Colon (tissue), 2 donors: Measurements from ENCODE around the gene HAUS6.
"Not testable (repeated sequence)": the region's sequence is repeated elsewhere in the genome, so short reads cannot be mapped to it uniquely, and the experiment has no call there.

Experiments used
- FAIRE-seq: peaks from 2 replicates; lab custom pipeline; 2012; peaks lifted over from hg19 to GRCh38; lab: Jason Lieb, UNC
- donor health status: control.
- donor health status: control.

The HAUS6 gene, protein sequence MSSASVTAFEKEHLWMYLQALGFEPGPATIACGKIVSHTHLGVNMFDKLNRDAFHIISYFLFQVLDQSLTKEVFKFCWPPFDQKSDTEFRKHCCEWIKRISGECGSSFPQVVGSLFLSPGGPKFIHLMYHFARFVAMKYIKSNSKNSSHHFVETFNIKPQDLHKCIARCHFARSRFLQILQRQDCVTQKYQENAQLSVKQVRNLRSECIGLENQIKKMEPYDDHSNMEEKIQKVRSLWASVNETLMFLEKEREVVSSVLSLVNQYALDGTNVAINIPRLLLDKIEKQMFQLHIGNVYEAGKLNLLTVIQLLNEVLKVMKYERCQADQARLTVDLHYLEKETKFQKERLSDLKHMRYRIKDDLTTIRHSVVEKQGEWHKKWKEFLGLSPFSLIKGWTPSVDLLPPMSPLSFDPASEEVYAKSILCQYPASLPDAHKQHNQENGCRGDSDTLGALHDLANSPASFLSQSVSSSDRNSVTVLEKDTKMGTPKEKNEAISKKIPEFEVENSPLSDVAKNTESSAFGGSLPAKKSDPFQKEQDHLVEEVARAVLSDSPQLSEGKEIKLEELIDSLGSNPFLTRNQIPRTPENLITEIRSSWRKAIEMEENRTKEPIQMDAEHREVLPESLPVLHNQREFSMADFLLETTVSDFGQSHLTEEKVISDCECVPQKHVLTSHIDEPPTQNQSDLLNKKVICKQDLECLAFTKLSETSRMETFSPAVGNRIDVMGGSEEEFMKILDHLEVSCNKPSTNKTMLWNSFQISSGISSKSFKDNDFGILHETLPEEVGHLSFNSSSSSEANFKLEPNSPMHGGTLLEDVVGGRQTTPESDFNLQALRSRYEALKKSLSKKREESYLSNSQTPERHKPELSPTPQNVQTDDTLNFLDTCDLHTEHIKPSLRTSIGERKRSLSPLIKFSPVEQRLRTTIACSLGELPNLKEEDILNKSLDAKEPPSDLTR

DNA sequence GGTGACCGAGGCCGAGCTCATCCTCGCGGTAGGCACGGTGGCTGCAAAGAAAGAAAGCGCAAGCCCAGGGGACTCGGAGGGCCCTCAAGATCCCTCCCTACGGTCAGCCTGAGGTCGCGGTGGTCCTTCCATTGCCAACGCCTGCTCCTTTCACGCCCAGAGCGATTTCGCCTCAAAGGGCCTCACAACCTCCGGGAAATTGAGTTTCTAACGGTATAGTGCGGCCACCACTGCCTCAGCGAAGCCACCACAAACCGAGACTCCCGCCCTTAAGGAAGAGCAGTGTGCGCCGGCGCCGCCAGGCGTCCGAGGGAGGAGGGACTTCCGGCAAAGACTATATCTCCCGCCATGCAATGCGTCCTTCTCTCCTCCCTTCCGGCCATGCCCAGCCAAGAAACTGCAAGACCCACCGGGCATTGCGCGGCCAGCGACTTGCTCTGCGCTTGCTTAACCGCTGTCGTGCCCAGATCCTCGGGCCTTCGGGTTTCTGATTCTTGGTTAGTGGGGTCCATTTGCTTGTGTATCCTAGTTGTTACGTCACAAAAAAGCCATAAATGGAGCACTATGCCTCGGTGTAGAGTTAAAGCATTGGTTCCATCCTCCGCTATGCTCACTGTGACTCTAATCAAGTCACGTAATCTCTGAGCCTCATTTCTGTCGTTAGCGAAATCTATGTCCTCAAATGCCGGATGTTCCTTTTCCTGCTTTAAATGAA lies at the start of gene HAUS6:
TSS of gene HAUS6 (minus strand) at position 274 of the 715 bp plus-strand sequence. CDS start at position 21, 253 bp downstream.
- peak; percentile 61 for FAIRE-seq

DNA sequence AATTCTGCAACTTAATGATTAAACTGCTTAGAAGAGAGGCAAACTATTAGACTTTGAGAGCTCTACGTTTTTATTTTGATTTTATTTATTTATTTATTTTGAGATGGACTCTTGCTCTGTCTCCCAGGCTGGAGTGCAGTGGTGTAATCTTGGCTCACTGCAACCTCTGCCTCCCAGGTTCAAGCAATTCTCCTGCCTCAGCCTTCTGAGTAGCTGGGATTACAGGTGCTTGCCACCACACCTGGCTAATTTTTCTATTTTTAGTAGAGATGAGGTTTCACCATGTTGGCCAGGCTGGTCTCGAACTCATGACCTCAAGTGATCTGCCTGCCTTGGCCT lies 49.4 kb upstream of the HAUS6 start:
- not testable (repeated sequence) for FAIRE-seq

DNA sequence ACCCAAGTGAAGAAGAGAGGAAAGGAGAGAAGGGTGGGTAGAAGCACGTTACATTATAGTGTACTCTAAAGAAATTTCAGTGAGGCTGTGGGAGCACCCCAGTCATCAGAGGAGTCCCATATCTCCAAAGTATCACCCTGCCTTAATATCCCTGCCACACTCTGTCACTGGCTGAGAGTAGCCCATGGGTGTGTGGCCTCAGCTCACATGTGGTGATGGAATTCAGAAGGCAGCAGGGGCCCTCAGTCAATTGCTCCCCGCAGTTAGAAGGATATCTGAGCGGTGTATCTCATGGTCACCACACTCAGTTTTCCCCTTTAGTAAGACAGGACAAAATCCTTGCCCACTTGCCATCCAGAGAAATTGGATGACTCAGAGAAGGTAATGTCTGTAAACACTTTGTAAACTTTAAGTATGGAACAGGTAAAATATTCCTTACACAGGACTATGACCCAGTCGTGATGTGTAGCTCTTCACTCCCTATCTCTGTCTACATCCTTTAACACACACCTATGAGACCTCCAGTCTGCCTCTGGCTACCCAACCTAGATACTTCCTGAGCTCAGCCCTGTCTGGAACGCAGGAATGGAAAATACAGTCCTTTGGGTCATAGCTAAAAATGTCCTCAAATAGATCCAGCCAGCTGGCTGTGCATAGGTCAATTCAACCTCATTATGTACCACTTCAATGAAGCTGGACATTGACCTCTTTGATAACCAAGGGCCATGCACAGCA lies 48.9 kb upstream of the HAUS6 start:
- FAIRE-seq: no peak

GRCh38 chr9:19149230-19149629 lies 46.5 kb upstream of the HAUS6 start:
- FAIRE-seq: no peak

- FAIRE-seq: no peak
Measured at GRCh38 chr9:19148187-19148586, 45.5 kb upstream of the HAUS6 start.

GRCh38 chr9:19146441-19147024 lies 43.8 kb upstream of the HAUS6 start:
- no peak for FAIRE-seq

GRCh38 chr9:19145881-19146280 lies 43.2 kb upstream of the HAUS6 start:
- FAIRE-seq: no peak

DNA sequence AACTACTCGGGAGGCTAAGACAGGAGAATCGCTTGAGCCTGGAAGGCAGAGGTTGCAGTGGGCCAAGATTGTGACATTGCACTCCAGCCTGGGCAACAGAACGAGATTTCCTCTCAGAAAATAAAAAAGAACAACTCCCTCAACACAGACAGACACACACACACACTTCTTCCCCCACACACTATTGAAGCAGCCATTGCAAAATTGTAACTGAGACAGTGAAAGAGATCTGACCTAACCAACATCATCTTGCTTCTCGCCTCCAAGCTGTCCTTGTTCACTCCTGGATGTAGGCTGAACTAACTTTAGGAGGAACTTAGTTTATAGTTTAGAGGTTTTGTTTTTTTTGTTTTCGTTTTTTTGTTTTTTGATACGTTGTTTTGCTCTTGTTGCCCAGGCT lies 37.6 kb upstream of the HAUS6 start:
- no peak for FAIRE-seq

DNA sequence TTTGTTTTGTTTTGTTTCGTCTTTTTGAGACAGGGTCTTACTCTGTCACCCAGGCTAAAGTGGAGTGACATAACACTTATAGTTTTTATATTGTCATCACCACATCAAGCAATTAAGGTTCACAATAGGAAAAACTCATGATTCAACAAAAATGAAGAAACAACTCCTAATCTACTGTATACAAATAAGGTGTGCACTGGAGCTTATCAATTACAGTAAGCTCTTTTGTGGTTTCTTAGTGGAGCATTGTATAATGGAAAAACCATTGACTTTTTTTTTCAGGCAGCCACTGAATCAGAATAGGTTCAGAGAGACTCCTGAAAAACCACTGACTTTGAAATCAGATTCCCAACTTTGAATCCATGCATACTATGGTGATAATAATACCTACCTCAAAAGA lies 35.4 kb upstream of the HAUS6 start:
- FAIRE-seq: no peak

DNA sequence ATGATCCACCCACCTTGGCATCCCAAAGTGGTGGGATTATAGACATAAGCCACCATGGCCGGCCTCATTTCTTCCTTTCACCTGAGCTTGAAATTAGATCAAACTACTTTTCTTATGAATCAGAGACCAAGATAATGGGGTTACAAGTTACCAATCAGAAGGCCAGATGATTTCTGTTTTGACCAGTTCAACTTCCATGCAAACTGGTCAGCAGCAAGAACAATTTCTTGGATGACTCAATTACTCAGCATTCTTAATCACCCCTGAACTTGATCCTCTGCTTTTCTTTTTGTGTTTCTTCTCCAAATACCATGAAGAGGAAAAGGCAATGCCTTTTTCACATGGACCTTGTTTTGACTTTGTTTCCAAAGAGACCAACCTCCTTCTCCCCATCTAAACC lies 34.6 kb upstream of the HAUS6 start:
- FAIRE-seq: no peak

DNA sequence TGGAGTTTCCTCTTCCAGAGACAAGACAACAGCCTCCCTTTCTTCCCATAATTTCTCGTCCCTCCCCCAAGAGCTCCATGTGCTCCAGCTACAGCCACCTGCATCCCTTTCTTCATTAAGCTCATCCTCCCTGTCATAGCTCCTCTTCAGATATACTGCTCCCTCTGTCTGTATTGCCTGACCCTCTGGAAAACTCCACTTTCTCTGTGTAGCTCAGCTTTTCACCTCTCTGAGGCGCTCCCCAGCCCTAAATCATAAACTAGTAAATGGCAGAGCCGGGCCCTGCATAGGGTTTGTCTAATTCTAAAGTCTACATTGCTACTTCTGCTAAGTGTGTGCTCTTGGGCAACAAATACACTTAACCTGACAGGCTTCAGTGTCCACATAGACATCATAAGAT lies 33.4 kb upstream of the HAUS6 start:
- FAIRE-seq: no peak

DNA sequence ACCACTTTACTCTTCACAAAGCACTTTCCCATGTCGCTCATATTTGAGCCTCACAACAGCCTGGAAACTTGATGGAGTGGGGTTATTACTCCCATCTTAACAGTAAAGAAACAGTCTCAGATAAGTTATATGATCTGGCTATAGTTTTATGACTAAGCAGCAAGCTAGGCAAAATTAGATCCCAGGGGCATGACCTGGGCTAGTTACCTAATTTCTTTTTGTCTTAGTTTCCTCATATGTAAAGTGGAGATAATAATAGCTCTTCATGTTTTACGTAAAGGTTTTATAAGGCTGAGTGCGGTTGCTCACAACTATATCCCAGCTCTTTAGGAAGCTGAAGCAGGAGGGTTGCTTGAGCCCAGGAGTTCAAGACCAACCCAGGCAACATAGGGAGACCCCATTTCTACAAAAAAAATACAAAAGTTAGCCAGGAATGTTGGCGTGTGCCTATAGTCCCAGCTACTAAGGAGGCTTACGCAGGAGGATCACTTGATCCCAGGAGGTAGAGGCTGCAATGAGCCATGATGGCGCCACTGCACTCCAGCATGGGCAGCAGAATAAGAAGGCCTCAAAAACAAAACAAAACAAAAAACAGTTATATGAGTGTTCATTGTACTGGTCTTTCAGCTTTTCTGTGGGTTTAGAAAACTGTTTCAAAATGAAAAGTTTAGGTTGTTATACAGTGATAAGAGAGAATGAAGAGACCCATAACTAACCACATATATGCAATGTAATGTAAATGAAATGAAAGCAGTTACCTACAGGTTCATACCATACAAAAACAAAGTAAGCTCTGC lies 31.0 kb upstream of the HAUS6 start:
- FAIRE-seq: no peak

- no peak for FAIRE-seq
Measured at GRCh38 chr9:19130436-19130835, 27.7 kb upstream of the HAUS6 start.

- no peak for FAIRE-seq
Measured at GRCh38 chr9:19127871-19128500, 25.3 kb upstream of the HAUS6 start.

DNA sequence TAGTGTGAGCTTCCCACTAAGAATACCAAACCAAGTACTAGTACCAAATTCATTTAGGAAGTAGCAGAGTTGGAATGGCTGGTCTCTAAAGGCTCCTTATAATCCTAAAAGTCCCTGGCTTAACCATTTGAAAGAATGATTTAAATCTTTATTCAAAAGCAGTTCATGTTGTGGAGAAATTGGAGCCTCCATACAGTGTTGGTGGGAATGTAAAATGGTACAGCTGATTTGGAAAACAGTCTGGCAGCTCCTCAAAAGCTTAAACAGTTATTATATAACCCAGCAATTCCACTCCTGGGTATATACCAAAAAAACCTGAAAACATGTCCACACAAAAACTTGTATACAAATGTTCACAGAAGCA lies 21.7 kb upstream of the HAUS6 start:
- no peak for FAIRE-seq

DNA sequence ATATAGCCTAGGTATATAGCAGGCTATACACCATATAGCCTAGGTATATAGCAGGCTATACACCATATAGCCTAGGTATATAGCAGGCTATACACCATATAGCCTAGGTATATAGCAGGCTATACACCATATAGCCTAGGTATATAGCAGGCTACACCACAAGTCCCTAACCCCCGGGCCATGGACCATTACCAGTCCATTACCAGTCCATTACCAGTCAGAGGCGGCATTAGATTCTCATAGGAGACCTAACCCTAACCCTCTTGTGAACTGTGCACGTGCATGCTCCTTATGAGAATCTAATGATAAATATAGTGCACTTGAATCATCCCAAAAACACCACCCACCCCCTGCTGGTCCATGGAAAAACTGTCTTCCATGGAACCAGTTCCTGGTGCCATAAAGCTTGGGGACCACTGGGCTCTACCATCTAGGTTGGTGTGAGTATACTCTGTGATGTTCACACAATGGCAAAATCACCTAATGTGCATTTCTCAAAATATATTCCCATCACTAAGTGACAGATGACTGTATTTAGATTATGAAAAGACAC lies 19.9 kb upstream of the HAUS6 start:
- FAIRE-seq: no peak

DNA sequence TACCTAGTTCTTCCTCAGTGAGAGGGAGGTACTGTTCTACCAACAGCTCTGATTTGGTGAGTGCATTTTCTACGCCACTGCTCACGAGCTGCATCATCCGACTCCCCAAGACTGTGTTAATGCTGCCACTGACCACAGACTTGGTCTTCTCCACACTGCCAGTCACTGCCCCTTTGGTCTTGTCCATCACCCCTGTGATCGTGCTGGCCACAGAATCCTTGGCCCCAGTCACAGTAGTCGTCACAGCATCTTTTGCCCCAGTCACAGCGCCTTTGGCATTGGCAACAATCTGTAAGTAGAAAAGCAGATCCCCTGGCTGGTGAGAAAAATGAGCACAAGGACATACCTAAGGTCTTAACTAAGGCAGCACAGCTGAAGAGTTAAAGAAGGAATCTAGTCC lies 18.2 kb upstream of the HAUS6 start:
- FAIRE-seq: no peak

- no peak for FAIRE-seq
Measured at GRCh38 chr9:19119801-19120440, 17.2 kb upstream of the HAUS6 start.

GRCh38 chr9:19119246-19119645 lies 16.5 kb upstream of the HAUS6 start:
- no peak for FAIRE-seq
